C4-2B (cell line): Measurements from ENCODE around the gene DNAJB4.

ENCODE experiments used
- CTCF ChIP-seq: fragments of 450-650 bp; conservative IDR thresholded peaks from 2 replicates; pipeline ENCODE4 v1.5.1; 2017; ENCODE audit warnings: mild to moderate bottlenecking
- ZFX ChIP-seq: fragments of 450-650 bp; IDR thresholded peaks from 2 replicates; pipeline ENCODE4 v1.6.1; 2017

GRCh38 chr1:78051005-78051404 lies 46.3 kb downstream of the DNAJB4 start:
- no peak for TF ChIP-seq CTCF
- no peak for TF ChIP-seq ZFX
